ENCODE data around the gene FRMD4B.

FRMD4B gene

GRCh38 chr3:69368129-69368741, 17.7 kb downstream of the FRMD4B start:
- DNase-seq (ENCODE audit: extremely low read depth in 1 of 2, low read depth in 1 of 2): no peak

GRCh38 chr3:69367586-69367985, 18.3 kb downstream of the FRMD4B start:
- DNase-seq (ENCODE audit: extremely low read depth in 1 of 2, low read depth in 1 of 2): no peak

GRCh38 chr3:69364354-69364753, 21.5 kb downstream of the FRMD4B start:
- DNase-seq (ENCODE audit: extremely low read depth in 1 of 2, low read depth in 1 of 2): no peak

- no peak for DNase-seq (ENCODE audit: extremely low read depth in 1 of 2, low read depth in 1 of 2)
Measured at GRCh38 chr3:69360690-69361089, 25.2 kb downstream of the FRMD4B start.

- no peak for DNase-seq (ENCODE audit: extremely low read depth in 1 of 2, low read depth in 1 of 2)
Measured at GRCh38 chr3:69359916-69360315, 26.0 kb downstream of the FRMD4B start.

DNA sequence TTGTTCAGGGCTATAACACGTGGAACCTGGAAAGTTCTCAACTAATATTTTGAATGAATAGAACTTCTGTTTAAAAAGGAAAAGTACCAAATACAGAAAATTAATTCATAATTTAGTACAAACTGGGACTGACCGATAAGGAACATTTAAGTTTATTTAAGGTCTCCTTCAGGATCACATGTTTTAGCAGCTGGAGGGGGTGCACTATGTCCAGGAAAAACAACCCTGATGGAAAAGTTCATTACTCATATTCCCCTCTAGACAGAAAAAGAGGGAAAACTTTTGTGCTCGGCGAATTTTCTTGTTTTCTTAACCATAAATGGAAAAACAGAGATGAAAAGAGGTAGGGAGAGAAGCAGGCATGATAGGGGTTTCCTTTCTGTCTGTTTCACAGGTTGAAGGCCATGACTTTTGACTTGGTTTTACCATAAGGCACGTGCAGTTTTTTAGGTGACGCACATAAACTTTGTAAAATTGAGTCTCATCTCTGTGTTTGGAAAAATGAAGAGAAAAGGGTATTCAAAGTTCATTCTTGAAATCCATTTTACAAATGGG, 26.5 kb downstream of the FRMD4B start:
- DNase-seq (ENCODE audit: extremely low read depth in 1 of 2, low read depth in 1 of 2): no peak

GRCh38 chr3:69357196-69357595, 28.7 kb downstream of the FRMD4B start:
- DNase-seq (ENCODE audit: extremely low read depth in 1 of 2, low read depth in 1 of 2): no peak

GRCh38 chr3:69354948-69355347, 30.9 kb downstream of the FRMD4B start:
- no peak for DNase-seq (ENCODE audit: extremely low read depth in 1 of 2, low read depth in 1 of 2)

DNA sequence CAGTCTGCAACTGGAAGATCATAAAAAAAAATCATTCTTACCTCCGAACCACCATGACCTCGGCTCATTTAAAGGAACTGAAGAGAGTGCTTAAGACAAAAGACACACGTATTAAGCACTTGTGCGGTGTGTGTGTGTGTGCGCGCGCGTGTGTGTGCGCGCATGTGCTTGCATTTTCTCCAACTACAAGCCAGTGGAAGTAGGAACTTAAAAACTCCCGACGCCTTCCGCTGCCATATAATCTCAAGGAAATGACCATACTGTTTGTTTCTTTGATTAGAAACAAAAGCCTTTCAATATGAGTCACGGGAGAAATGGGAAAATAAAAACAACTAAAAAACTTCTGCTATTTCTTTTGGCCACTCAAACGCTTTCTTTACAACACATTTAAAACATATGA, 32.4 kb downstream of the FRMD4B start:
- DNase-seq (ENCODE audit: extremely low read depth in 1 of 2, low read depth in 1 of 2): no peak

DNA sequence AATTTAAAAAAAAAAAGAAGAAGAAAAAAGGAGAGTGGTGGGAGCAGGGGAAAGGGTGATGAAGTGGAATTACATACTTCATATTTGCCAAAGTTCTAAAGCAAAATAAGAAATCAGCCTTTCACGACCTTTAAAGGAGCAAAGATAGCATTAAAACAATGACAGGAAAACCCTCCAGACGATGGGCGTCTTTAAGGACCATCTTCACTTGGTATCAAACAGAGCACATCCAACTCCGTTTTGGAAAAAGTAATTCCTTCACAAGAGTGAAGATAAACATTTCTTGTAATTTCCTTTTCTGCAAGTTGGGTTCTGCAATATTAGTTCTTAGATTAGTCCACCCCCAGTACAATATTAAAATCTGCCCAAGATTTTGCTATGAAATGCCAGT, 32.8 kb downstream of the FRMD4B start:
- no peak for DNase-seq (ENCODE audit: extremely low read depth in 1 of 2, low read depth in 1 of 2)

- no peak for DNase-seq (ENCODE audit: extremely low read depth in 1 of 2, low read depth in 1 of 2)
Measured at GRCh38 chr3:69352305-69353087, 33.4 kb downstream of the FRMD4B start.

- DNase-seq (ENCODE audit: extremely low read depth in 1 of 2, low read depth in 1 of 2): no peak
Measured at GRCh38 chr3:69343875-69344274, 42.0 kb downstream of the FRMD4B start.

GRCh38 chr3:69342074-69342473, 43.8 kb downstream of the FRMD4B start:
- DNase-seq (ENCODE audit: extremely low read depth in 1 of 2, low read depth in 1 of 2): no peak

DNA sequence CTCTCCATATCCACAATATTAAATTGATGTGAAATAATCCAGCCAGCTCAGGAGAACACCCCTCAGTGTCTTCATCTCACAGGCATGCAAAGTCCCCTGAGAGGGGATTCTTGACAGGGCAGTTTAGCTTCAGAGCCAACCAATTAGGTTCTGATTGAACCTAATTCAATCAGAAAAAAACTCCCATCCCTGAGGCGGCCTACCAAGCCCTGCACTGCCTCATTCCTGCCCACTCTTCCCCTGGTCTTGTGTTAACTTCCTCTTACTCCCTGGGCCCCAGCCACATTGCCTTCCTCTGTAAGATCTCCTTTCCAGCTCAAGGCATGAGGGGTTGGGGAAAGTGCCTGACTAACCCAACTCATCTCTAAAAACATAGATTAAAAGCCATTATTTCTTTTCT, 46.1 kb downstream of the FRMD4B start:
- DNase-seq (ENCODE audit: extremely low read depth in 1 of 2, low read depth in 1 of 2): no peak

DNA sequence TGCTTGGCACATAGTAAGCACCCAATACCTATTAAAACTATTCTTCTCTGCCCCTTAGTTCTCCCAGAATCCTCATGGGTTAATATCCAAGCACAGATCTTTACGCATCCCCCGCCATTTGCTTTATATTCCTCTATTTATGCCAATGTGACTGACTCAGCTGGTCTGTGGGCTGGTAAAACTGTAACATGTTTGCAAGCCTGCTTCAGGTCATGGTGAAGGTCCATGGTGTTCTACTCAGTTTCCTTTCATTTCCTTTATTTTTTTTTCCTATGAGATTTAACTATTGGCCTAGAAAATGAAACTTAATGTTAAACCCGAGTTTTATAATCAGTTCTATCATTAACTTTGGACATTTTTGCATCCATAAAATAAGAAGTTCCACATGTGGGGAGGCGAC, 47.0 kb downstream of the FRMD4B start:
- no peak for DNase-seq (ENCODE audit: extremely low read depth in 1 of 2, low read depth in 1 of 2)

DNA sequence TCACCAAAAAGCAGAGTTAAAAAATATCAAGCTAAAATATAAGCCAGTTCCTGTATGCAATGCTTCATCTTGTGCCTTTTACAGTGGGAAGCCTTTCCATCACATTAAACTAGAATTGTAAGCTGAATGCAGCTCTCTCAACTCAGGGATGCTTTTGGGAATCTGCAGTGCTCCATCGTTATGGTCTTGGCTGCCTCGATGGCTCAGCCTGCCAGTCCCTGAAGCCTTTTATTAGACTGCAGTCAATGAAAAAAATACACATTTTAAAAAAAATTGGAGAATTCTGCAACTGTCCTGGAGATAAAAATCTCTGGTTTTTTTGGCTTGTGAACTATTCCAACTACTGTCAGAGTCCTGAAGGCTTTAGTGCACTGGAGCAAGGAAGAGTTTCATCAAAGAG, 53.0 kb downstream of the FRMD4B start:
- no peak for DNase-seq (ENCODE audit: extremely low read depth in 1 of 2, low read depth in 1 of 2)

GRCh38 chr3:69330891-69331400, 54.9 kb downstream of the FRMD4B start:
- no peak for DNase-seq (ENCODE audit: extremely low read depth in 1 of 2, low read depth in 1 of 2)

DNA sequence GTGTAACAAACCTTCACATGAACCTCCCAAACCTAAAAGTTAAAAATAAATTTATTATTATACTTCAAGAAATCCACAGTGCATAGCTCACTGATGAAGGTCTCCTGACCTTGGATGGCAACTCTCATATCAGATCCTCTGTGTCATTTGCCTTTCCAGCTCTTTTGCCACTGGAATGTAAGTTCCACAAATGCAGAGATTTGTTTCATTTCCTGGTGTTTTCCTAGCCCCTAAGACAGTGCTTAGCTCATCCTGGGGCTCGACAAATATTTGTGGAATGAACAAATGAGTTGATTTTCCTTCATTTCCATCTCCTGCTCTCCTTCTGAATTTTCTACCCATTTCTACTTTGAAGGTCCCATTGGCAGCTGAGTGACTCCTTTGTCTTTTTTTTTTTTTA, 56.0 kb downstream of the FRMD4B start:
- no peak for DNase-seq (ENCODE audit: extremely low read depth in 1 of 2, low read depth in 1 of 2)

DNA sequence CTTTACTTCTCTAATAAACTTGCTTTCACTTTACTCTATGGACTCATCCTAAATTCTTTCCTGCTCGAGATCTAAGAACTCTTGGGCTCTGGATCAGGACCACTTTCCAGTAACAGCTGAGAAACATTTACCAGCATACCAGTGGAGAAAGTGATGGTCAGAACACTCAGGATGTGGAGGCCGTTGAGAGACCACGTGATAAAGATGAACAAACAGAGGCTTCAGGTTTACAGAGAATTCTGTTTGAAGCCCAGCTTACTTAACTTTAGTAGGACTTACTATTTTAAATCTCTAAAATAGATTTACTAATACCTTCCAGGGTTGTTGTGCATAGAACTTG, 57.0 kb downstream of the FRMD4B start:
- no peak for DNase-seq (ENCODE audit: extremely low read depth in 1 of 2, low read depth in 1 of 2)

DNA sequence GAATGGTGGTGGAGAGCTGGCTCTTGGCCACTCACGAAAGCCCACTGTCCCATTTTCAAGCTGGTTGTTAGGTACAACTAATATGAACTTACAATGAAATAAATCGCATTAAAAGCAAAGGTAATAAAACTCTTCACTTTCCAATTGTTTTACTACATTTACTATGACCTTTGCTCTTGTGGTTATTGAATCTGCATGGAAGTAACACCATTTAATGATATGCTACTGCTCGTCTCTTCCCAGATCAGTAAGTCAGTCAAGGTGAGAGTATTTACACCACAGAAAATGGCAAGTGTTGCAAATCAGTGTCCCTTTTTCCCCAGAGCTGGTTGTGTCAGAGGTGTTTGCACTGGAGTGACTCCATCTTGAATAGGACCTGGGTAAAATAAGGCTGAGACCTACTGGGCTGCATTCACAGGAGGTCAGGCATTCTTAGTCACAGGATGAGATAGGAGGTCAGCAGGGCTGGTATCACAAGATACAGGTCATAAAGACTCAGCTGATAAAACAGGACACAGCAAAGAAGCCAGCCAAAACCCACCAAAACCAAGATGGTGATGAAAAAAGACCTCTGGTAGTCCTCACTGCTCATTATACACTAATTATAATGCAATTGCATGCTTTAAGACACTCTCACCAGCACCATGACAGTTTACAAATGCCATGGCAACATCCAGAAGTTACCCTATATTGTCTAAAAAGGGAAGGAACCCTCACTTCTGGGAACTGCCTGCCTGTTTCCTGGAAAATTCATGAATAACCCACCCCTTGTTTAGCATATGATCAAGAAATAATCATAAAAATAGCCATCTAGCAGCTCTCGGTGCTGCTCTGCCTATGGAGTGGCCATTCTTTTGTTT, 57.6 kb downstream of the FRMD4B start:
- no peak for DNase-seq (ENCODE audit: extremely low read depth in 1 of 2, low read depth in 1 of 2)

GRCh38 chr3:69326855-69327300, 59.0 kb downstream of the FRMD4B start:
- DNase-seq (ENCODE audit: extremely low read depth in 1 of 2, low read depth in 1 of 2): peak; percentile 20 to 49

All from stimulated activated CD8-positive, alpha-beta memory T cell treated with anti-CD3 and anti-CD28 coated beads, Interleukin-7, amount 100 ng/mL, for 48 hours (primary cell).